Inflammatory macrophage treated with lipopolysaccharide for 1 hour (primary cell): ENCODE data around the gene IQSEC1.

Source experiments
- DNase-seq, 2 donors: peaks; one replicate each; pipeline ENCODE4 v3.0.0-alpha.2; 2020 to 2022

Gene IQSEC1

DNA sequence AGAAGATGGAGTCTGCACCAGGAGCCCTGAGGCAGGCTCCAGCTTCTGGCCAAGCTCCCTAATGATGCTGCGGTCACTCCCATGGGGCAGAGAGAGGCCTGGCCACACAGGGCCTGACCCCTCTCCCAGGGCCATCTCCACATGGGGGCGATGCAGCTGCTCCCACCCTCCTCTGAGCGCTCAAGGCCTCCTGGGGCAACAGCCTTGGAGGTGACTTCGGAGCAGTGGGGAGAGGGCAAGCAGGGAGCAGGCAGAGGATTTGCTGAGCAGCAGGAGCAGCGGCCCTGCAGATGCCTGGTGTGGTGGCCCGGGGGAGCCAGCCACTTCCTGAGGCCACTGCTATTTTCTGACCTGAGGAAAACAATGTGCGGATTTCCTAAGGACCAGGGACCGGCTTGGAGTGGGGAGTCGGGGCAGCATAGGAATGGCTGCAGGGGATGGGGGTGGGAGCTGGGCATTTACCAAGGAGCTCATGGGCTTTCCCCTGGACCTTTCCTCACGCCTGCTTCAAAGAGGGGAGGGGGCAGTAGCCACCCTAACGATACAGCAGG is 150.3 kb downstream of the IQSEC1 start:
- DNase-seq: no peak

- DNase-seq: no peak
These were observed 150.9 kb downstream of the IQSEC1 start for GRCh38 chr3:12922306-12922705.

DNA sequence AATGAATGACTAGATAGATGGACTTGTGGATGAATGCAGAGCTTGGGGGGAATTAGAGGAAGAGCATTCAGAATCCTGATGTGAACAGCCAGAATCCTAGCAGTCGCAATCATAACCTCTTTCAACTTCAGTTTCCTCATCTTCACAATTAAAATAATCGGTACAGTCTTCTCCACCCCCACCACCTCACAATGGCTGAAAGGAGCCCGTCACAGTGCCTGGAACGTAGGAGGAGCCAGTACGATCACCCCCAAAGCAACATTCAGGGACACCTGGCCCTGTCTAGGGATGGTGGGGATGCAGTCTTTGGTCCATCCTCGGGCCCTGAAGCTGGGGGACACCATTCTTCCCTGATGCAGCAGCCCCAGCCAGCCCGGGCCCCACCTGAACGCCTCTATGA is 151.5 kb downstream of the IQSEC1 start:
- DNase-seq: no peak

DNA sequence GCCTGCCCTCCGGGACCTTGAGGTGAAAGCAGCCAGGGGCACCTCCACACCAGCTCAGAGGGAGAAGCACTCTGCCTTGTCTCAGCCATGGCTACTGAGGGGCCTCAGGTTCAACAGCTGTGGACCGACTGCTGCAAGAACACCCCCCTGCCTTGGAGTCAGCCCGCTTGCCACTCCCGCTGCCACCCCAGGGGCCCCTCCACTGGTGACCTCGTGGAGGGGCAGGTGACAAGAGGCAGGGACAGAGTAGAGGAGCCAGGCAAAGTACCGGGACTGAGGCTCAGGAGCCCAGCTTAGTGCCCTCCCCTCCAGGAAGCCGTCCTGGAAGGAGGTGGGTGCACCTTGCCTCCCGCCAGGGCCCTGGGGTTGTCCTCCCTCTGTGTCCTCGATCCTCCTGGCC is 152.3 kb downstream of the IQSEC1 start:
- no peak for DNase-seq

DNA sequence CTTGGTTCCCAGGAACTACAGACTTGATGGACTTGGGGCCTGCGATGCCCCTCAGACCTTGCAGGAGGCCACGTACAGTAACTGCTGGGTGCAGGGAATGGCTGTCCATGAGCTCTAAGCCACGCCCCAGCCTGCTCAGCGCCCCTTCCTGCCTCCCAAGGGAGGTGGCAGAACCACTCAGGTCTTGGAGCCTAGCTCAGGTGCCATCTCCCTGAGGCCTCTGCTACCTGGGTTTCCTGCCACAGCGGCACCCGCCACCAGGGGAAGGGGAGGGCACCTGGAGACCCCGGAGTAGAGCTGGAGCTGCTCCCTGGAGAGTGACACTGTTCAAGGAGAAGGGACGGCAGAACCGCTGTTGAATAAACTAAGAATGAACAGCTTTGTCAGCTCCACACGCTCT is 154.0 kb downstream of the IQSEC1 start:
- no peak for DNase-seq

- DNase-seq: no peak
These were observed 155.0 kb downstream of the IQSEC1 start for GRCh38 chr3:12918231-12918630.

DNA sequence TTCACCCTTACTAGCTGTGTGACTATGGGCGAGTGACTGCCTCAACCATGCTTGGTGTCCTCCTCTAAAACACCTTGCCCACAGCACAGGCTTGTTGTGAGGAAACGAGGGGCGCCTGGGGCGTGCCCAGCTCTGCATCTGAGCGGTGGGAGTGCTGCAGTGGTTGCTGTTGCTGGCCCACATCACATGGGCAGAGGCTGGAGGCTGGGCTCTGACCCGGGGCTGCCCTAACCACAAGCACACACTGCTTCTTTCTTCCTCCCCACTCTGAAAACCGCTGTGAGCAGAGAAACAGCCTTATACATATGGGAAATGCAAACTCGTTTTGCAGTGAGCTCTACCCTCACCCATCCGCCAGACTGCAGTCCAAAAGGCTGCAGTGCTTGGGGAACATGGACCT is 157.1 kb downstream of the IQSEC1 start:
- no peak for DNase-seq

GRCh38 chr3:12914088-12914487 is 159.1 kb downstream of the IQSEC1 start:
- DNase-seq: no peak

GRCh38 chr3:12911881-12912415 is 161.3 kb downstream of the IQSEC1 start:
- DNase-seq: no peak

DNA sequence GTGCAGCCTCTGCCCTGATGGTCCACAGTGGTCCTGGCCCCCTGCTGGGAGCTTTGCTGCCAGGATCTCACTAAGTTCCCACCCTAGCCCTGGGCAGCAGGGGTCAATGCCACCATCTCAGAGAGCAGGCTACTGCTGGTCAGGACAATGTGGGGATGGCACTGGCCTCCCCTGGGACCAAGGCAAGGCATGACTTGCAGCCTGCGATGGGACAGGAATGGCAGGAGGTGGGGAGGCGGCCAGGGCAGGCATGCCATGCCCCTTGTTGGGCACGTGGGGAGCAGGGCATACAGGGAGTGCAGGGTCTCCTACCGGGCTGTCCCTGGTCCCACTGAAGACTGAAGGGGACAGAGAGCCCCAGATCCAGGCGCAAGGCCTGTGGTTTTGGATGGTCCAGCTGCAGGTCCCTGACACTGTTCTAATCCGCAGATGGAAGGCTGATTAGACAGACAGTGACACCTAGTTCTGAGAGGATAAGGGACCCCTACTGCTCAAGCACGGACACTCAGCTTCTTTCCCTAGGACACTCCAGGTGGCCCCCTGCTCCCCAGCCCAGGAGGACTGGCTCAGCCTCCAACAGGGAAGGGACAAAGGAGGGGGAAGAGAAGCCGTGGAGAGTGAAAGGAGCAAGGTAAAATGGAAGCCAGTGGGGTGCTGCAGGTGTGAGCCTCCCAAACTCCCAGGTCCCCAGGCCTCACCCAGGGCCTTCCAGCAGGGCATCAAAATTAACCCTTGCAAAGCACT is 162.7 kb downstream of the IQSEC1 start:
- no peak for DNase-seq

GRCh38 chr3:12909710-12910109 is 163.5 kb downstream of the IQSEC1 start:
- no peak for DNase-seq

- DNase-seq: no peak
These were observed 164.4 kb downstream of the IQSEC1 start for GRCh38 chr3:12908859-12909258.

DNA sequence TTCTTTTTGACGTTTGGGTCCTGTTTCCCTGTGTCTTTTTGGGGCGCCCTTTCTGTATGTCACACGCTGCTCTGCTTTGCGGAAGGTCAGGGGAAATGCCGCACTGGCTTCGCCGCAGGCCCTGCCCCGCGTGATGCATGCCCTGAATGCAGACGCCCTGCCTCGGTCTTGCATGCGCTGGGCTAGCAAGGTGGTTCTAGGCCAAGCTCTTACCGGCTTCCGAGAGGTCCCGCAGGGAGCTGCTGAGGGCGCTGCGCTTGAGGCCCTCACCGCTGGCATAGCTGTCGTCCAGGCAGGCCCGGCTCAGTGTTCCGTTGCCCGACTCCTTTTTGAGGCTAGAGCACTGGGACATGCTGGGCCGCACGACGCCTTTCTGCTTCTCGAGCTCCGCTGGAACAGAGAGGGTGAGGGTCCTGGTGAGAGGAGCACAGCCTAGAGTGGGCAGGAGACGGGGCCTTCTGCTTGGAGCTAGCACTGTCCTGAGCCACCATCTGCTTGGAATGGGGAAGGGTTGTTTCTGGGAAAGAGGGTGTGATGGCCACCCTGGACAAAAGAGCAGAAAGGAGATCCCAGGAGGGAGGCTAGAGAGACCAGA is 165.0 kb downstream of the IQSEC1 start:
- no peak for DNase-seq

- no peak for DNase-seq
These were observed 165.5 kb downstream of the IQSEC1 start for GRCh38 chr3:12907729-12908128.

DNA sequence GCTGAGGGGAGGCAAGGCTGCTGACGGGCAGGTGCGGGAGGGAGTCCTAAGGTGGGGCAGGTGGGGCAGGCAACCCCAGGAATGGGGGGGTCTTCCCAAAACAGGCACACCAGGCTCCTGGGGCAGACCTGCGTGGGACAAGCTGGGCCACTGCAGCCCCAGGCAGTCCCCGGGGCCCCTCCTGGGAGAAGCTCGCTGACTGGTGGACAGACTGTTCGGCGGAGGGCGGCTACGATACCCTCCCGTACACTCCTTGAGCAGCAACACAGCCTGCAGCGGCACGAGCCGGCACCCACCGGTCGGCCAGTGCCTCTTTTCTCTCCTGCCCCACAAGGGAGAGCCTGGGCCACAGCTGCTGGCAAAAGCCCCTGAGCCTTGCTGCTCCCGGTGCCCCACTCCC is 165.9 kb downstream of the IQSEC1 start:
- no peak for DNase-seq

GRCh38 chr3:12906916-12907290 is 166.3 kb downstream of the IQSEC1 start:
- no peak for DNase-seq

DNA sequence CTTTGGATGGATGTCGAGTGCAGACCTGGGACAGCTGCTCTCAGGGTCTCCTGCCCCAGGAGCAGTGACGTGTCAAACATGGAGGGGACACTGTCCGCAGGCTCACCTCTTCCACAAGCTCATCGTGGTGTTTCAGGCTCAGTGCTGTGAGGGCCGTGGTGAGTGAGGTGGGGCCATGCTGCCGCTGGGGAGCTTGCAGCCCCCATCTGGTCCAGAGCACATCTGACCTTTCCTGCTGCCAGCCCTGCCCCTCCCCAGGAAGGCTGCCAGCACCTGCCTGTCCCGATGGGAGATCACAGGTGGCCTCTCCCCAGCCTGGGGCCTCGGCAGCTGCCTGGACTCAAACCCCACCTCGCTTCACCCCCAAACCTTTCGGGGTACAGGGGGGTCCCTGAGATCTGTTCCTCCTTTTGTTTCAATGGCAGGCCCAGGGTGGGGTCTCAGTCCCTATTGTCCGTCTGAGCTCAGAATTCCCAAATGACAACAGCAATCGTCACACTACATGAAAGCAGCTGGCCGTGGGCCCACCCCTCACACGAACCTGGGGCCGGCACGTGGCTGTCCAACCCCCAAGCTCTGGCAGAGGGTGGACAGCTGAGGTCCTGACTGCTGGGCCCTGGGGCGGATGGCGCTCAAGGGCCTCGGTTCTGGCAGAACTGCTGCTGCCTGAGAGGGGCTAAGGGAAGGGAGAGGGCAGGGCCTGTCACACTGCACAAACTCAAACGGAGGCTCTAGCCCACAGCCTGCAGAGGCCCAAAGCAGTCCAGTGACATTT is 166.9 kb downstream of the IQSEC1 start:
- no peak for DNase-seq

GRCh38 chr3:12905316-12906071 is 167.7 kb downstream of the IQSEC1 start:
- DNase-seq: no peak

GRCh38 chr3:12904951-12905315 is 168.3 kb downstream of the IQSEC1 start:
- DNase-seq: no peak

- no peak for DNase-seq
These were observed 169.3 kb downstream of the IQSEC1 start for GRCh38 chr3:12903881-12904280.

DNA sequence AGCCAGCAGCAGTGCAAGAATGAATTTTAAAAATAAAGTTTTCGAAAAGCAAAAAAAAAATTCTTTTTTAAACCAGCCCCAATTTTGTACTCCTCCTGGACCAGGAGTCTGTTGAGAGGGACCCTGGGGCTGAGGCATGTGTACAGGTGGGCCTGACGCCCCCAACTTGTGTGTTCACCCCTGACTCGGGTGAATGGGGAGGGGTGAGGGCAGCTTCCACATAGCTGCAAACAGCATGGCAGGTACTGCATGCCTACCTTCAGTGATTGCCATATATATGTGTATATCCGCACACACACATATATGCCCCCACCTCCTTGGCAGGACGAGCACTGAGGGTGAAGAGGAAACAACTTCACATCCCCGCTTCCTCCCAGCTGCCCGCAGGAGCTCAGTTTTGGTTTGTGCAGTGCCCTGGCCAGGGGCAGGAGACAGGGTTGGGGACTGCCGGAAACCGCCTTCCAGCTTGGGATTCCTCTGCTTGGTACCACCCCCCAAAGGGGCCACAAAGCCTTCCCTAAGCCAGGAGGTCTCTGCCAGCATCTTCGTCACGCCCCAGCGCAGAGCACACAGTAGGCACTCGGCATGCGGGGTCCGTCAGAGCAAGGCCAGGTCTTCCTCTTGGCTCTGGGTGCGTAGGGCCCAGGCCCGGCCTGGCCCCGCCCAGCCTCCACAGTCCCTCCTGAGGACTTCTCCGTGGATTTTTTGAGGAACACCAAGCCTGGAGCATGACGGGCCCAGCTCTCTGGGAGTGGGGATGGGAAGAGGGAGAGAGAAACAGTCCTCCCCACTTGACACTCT is 170.0 kb downstream of the IQSEC1 start:
- DNase-seq: no peak
